ENCODE data around the gene PAH.

Gene PAH

GRCh38 chr12:102905229-102905628, 11.8 kb downstream of the PAH start:
- no peak for DNase-seq (ENCODE audit: low read depth, low spot score)
- H3K4me3 ChIP-seq (ENCODE audit: low read length), result no peak overlapping the region

- no peak overlapping the region for H3K4me3 ChIP-seq (ENCODE audit: low read length)
- DNase-seq (ENCODE audit: low read depth, low spot score), result no peak
Observed at GRCh38 chr12:102903337-102904007, 13.6 kb downstream of the PAH start.

GRCh38 chr12:102902093-102902492, 15.0 kb downstream of the PAH start:
- no peak for DNase-seq (ENCODE audit: low read depth, low spot score)
- H3K4me3 ChIP-seq (ENCODE audit: low read length), result no peak overlapping the region

GRCh38 chr12:102900389-102900788, 16.7 kb downstream of the PAH start:
- no peak overlapping the region for H3K4me3 ChIP-seq (ENCODE audit: low read length)
- DNase-seq (ENCODE audit: low read depth, low spot score), result no peak

- no peak for DNase-seq (ENCODE audit: low read depth, low spot score)
- no peak overlapping the region for H3K4me3 ChIP-seq (ENCODE audit: low read length)
Observed at GRCh38 chr12:102896067-102896466, 21.0 kb downstream of the PAH start.

- no peak overlapping the region for H3K4me3 ChIP-seq (ENCODE audit: low read length)
- no peak for DNase-seq (ENCODE audit: low read depth, low spot score)
Observed at GRCh38 chr12:102891756-102892155, 25.3 kb downstream of the PAH start.

GRCh38 chr12:102888511-102888910, 28.5 kb downstream of the PAH start:
- no peak for DNase-seq (ENCODE audit: low read depth, low spot score)
- no peak overlapping the region for H3K4me3 ChIP-seq (ENCODE audit: low read length)

- H3K4me3 ChIP-seq (ENCODE audit: low read length), result no peak overlapping the region
- DNase-seq (ENCODE audit: low read depth, low spot score), result no peak
Observed at GRCh38 chr12:102885043-102885932, 31.8 kb downstream of the PAH start.

GRCh38 chr12:102883204-102883799, 33.7 kb downstream of the PAH start:
- no peak for DNase-seq (ENCODE audit: low read depth, low spot score)
- no peak overlapping the region for H3K4me3 ChIP-seq (ENCODE audit: low read length)

- no peak for DNase-seq (ENCODE audit: low read depth, low spot score)
- no peak overlapping the region for H3K4me3 ChIP-seq (ENCODE audit: low read length)
Observed at GRCh38 chr12:102880783-102881182, 36.3 kb downstream of the PAH start.

- peak; percentile 47 for DNase-seq (ENCODE audit: low read depth, low spot score)
- H3K4me3 ChIP-seq (ENCODE audit: low read length), result no peak overlapping the region
Observed at GRCh38 chr12:102879144-102879763, 37.8 kb downstream of the PAH start.

GRCh38 chr12:102876883-102877282, 40.2 kb downstream of the PAH start:
- no peak overlapping the region for H3K4me3 ChIP-seq (ENCODE audit: low read length)
- no peak for DNase-seq (ENCODE audit: low read depth, low spot score)

GRCh38 chr12:102874819-102875218, 42.2 kb downstream of the PAH start:
- DNase-seq (ENCODE audit: low read depth, low spot score), result no peak
- no peak overlapping the region for H3K4me3 ChIP-seq (ENCODE audit: low read length)

GRCh38 chr12:102873077-102873476, 44.0 kb downstream of the PAH start:
- H3K4me3 ChIP-seq (ENCODE audit: low read length), result no peak overlapping the region
- no peak for DNase-seq (ENCODE audit: low read depth, low spot score)

- DNase-seq (ENCODE audit: low read depth, low spot score), result no peak
- no peak overlapping the region for H3K4me3 ChIP-seq (ENCODE audit: low read length)
Observed at GRCh38 chr12:102871014-102871413, 46.0 kb downstream of the PAH start.

GRCh38 chr12:102869571-102869970, 47.5 kb downstream of the PAH start:
- no peak overlapping the region for H3K4me3 ChIP-seq (ENCODE audit: low read length)
- DNase-seq (ENCODE audit: low read depth, low spot score), result no peak

GRCh38 chr12:102865821-102866615, 51.0 kb downstream of the PAH start:
- no peak for DNase-seq (ENCODE audit: low read depth, low spot score)
- no peak overlapping the region for H3K4me3 ChIP-seq (ENCODE audit: low read length)

- H3K4me3 ChIP-seq (ENCODE audit: low read length), result no peak overlapping the region
- no peak for DNase-seq (ENCODE audit: low read depth, low spot score)
Observed at GRCh38 chr12:102862486-102862885, 54.6 kb downstream of the PAH start.

GRCh38 chr12:102851246-102851645, 65.8 kb downstream of the PAH start:
- no peak overlapping the region for H3K4me3 ChIP-seq (ENCODE audit: low read length)
- no peak for DNase-seq (ENCODE audit: low read depth, low spot score)

Data from Jurkat, Clone E6-1 (cell line).